OCI-LY3 (cell line): Measurements from ENCODE around the gene ZNHIT3.

Experiments
- CTCF ChIP-seq: fragments of 200-600, 300-600 bp; sonication (generic); IDR thresholded peaks from 2 replicates; pipeline ENCODE4 v1.5.1; 2014; ENCODE audit warnings: antibody characterized with exemption, low read length, low read depth
- EZH2phosphoT487 ChIP-seq: fragments of 200-600 bp; shearing (Covaris generic); IDR thresholded peaks from 2 replicates; pipeline ENCODE4 v1.6.1; 2018; ENCODE audit warnings: antibody characterized with exemption, mixed run types, low read depth

- no peak for TF ChIP-seq CTCF
- TF ChIP-seq EZH2phosphoT487: no peak
Measured at GRCh38 chr17:36459601-36460000, 26.9 kb upstream of the ZNHIT3 start.
